D341Med (cell line): ENCODE results near the gene MGAT5.
A peak's percentile ranks its signal among the peaks of the same experiment; 100 is the strongest.

Experiments
- DNase-seq: peaks from one replicate; pipeline ENCODE4 v3.0.0; 2012; ENCODE audit warnings: low spot score

Gene MGAT5

DNA sequence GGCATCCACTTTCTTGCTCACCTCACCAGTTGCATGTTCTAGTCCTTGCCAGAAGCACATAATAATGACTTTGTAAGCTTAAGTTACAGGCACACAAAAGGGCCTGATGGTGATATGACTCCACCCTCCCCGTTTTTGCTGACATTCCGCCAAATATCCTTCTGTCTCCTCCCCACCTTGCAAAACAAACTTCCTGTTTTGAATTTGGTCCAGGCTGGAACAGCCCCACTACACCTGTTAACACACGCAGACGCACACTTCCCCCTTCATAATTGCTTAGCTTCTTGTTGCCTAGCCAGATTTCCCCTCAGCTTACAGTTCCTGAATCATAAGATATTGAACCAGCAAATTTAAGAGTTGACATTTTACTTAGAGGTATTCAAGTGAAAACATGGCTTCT, at the start of gene MGAT5:
TSS of gene MGAT5 (plus strand) at position 269 of the 400 bp plus-strand sequence. CDS start 332 bp downstream, outside the sequence.
- no peak for DNase-seq

DNA sequence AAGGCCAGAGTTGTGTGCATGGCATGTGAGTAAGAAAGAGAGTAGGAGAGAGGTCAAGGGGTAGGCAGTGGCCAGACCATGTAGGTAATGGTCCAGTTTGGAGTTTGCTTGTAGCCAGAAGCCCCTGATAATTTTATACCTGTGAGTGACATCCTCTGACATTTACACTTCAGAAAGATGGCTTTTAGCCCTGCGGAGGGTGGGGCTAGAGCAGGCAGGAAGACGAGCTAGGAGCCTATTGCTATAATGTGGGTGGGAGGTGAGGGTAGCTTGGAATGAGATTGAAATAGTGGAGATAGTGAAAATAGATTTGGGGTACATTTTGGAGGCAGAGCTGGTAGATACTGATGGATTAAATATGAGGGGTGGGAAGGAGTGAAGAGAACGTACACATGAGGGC, 48.8 kb upstream of the MGAT5 start:
- no peak for DNase-seq

DNA sequence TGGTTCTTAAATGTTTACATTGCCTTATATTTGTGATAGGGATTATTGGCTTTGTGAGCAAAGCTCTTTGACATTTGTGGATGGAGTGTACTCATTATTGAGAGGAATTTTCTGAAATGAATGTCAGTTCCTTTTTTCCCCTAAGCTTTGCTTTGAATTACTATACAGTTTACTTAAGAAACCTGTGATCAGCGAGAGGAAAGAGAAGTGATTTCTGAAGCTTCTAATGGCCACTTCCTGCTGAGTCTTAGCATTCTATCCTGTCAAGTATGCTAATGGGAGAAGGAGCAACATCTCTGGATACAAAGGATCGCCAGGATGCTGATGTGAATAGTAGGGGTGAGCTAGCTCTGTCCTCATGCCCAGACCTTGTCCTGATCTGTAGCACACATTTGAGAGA, 47.8 kb upstream of the MGAT5 start:
- DNase-seq = no peak

GRCh38 chr2:134206573-134206972, 47.3 kb upstream of the MGAT5 start:
- no peak for DNase-seq

DNA sequence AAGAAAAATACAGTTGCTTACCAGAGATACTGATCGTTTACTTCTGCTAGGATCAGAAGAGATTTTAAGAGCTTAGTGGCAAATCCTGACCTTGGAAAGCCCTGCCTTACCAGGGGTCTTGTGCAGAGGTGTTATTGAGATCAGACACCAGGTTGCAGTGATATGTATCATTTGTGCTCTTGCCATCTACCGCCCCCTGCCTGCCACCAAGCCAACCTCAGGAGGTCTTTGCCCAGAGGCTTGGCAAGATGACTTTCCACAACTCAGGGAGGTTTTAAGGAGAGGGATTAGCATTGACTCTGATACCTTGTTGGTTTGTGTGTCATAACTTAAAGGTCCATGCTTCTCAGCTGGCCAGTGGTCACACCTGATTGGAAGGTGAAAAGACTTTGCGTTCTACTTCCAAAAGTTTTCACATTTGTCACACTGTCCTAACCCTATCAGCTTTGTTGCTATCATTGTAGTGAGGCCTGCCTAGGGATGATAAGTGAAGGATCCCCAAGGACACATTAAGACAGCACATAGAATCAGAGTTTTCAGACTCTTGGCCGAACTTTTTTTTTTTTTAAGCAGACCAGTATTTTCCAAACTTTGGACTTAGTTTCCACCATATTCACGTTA, 46.2 kb upstream of the MGAT5 start:
- DNase-seq = peak; percentile 78

DNA sequence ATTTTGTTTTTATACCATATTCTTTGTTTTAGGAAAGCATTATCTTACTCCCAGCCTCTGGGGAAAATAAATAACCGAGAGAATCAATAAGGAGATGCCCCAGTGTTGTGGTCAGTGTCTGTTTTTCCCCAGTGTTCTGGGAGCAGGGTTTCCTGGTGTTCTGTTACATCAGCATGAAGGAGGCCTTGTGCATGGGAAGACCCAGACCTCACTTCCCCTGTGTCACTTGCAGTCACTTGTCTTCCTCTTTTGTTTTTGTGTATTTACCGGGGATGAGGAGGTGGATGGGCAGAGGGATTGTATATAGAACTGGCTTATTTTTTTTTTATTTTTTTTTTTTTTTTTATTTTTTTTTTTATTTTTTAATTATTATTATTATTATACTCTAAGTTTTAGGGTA, 45.0 kb upstream of the MGAT5 start:
- no peak for DNase-seq

GRCh38 chr2:134212746-134213145, 41.1 kb upstream of the MGAT5 start:
- DNase-seq = no peak

- no peak for DNase-seq
These were observed 37.6 kb upstream of the MGAT5 start for GRCh38 chr2:134216152-134216829.

GRCh38 chr2:134217351-134217750, 36.5 kb upstream of the MGAT5 start:
- DNase-seq = no peak

- DNase-seq = no peak
These were observed 35.9 kb upstream of the MGAT5 start for GRCh38 chr2:134217924-134218323.

GRCh38 chr2:134218414-134218813, 35.5 kb upstream of the MGAT5 start:
- DNase-seq = no peak

DNA sequence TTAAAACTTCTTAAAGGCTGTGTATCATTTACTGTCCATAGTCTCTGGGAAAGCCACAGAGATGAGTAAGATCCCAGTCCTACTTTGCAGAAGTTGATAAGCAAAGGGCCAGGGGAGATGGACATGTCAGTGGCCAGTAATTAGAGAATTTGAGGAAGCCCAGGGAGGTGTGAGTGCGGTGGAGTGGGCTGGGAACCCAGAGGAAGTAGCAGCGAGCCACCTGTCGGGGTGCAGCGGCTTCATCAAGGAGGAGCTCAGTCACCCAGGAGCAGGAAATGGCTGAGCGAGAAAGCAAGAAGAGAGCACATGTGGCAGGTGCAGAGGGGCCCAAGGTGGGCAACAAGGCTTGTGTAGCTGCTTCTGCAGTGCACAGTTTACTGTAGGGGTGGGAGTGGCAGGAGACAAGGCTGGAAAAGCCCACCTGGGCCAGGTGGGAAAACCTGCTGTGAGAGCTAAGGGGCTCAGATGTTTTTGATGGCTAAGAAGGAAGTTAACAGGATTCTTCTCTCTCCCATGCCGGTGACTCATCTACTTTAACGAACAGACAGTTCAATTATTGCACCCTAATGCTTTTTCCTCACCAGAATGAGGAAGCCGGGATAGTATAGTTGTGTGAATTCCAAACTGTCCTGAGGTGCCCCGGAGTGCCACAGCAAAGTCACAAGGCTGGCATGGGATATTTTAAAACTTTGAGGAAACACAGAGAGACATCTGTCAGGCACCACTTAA, 34.8 kb upstream of the MGAT5 start:
- no peak for DNase-seq

GRCh38 chr2:134220344-134220974, 33.4 kb upstream of the MGAT5 start:
- no peak for DNase-seq

DNA sequence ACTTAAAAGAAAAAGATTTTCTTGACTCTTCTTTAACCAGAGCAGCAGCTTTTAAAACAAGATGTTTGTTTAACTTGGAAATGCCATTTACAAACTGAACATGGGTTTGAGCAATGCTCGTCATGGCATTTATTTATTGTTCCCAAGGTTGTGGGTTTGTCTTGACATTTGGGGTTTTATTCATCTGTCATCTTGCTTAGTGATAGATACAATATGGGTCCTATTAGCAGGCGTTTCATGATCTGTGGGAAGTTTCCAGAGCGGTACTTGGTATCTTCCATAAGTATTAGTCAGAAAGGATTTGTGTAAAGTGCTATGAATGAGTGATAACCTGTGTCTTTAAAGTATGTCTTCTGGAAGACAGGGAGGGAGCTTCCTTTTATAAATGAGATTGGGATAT, 29.9 kb upstream of the MGAT5 start:
- no peak for DNase-seq

GRCh38 chr2:134225173-134225572, 28.7 kb upstream of the MGAT5 start:
- no peak for DNase-seq

DNA sequence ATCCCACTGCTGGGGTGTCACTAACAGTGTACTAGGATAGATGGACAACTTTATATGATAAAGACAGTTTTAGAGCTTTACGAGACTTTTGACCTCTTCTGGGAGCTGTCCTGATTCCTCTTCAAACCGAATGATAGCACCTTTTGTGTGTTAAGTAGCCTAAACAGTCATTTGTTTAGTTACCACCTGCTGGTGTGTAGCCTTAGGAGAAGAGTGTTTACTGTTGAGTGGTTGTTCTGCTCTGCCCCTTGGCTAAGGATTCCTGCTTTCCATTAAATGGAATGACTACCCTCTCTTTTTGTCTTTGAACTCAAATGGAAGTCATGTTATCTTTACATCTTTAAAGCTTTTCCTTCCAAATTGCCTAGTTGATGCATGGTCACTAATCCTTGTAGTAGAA, 28.0 kb upstream of the MGAT5 start:
- DNase-seq = no peak

- no peak for DNase-seq
These were observed 27.3 kb upstream of the MGAT5 start for GRCh38 chr2:134226601-134227000.

DNA sequence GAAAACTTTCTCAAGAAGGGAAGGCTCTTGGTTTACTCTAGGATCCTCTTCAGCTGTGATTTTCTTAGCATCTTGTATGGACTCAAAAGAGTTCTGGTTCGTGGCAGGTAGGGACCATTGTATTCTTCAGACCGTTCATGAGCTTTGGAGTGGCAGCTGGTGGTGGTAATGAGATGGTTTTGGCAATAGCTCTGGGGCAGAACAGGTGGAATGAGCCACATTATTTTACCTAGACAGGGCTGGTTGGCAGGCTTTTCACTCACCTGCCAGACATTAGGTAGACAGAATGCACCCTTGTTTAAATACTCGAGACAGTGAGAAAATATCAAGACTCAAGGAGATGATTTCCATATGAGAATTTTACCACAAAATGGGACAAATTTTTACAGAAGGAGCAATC, 26.2 kb upstream of the MGAT5 start:
- DNase-seq = no peak

DNA sequence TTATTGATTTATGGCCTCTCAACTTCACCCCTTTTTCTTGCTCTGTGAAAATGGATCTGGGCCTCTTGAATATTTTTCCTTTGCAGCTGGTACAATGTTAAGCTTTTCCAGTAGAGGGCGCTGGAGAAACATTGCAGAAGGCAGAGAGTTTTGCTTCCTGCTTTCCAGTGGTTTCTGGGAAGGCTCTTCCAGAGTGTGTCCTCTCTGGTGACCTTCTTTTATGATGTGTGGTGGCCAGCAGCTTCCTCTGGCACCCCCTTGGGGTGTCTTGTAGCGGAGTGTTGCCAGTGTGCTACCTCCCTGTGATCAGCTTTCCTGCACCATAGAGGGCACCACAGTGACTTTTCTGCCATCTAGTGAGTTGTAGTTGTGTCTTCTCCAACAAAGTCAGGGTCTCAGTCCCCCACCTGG, 25.4 kb upstream of the MGAT5 start:
- no peak for DNase-seq

GRCh38 chr2:134229540-134229939, 24.3 kb upstream of the MGAT5 start:
- DNase-seq = no peak

GRCh38 chr2:134230885-134231284, 23.0 kb upstream of the MGAT5 start:
- DNase-seq = no peak

DNA sequence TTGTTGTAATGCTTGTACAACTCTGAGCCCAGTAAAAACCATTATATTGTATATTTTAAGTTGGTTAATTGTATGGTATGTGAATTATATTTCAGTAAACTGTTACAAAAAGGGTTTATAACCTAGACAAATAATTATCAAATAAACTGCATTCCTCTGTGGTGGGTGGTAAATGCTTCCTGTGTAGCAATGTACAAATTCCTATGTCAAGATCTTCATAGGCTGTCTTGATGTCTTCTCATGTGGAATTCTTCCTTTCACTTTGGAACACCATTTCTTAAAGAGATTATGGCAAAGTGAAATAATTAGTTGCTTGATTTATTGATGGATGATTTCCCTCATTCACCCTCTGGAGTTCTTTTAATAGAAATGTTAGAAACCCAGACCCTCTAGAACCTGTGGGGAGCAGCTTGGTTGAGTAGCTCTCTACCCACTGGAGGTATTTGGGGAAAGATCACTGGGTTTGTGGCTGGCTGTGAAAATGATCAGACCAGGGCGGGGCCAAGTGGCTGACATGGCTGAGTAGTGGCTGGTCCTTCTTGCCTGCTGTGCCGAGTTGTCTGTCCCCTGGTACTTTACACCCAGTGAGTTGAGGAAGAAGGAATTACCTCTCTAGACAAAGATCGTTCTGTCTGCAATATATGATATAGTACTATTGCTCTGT, 22.4 kb upstream of the MGAT5 start:
- no peak for DNase-seq
